GM19239 (cell line): Measurements from ENCODE around the gene WBP11.
"Not testable (repeated sequence)": the region's sequence is repeated elsewhere in the genome, so short reads cannot be mapped to it uniquely, and the experiment has no call there.

Experiments
- DNase-seq: peaks from one replicate; pipeline ENCODE4 v3.0.0; 2011; ENCODE audit warnings: low spot score; ENCODE audit not compliant: insufficient read length
- FAIRE-seq: peaks from 2 replicates; lab custom pipeline; 2011; peaks lifted over from hg19 to GRCh38; lab: Jason Lieb, UNC

Gene WBP11

GRCh38 chr12:14774906-14775635, 28.2 kb downstream of the WBP11 start:
- DNase-seq: no peak
- no peak for FAIRE-seq

GRCh38 chr12:14774074-14774905, 29.0 kb downstream of the WBP11 start:
- peak; percentile 78 for FAIRE-seq
- DNase-seq: peak; percentile 64

- FAIRE-seq: peak; percentile 56
- DNase-seq: no peak
Measured at GRCh38 chr12:14773685-14774073, 29.6 kb downstream of the WBP11 start.

- FAIRE-seq (no peak), DNase-seq (no peak)
Measured at GRCh38 chr12:14772946-14773345, 30.3 kb downstream of the WBP11 start.

- peak; percentile 82 for FAIRE-seq
- DNase-seq: no peak
Measured at GRCh38 chr12:14771651-14772137, 31.6 kb downstream of the WBP11 start.

GRCh38 chr12:14770496-14771461, 32.5 kb downstream of the WBP11 start:
- FAIRE-seq (peak; percentile 79), DNase-seq (no peak)

GRCh38 chr12:14769969-14770495, 33.2 kb downstream of the WBP11 start:
- FAIRE-seq (peak; percentile 88), DNase-seq (no peak)

GRCh38 chr12:14769466-14769968, 33.8 kb downstream of the WBP11 start:
- FAIRE-seq: no peak
- DNase-seq: no peak

- FAIRE-seq (peak; percentile 82), DNase-seq (no peak)
Measured at GRCh38 chr12:14768823-14769405, 34.4 kb downstream of the WBP11 start.

- DNase-seq (no peak), FAIRE-seq (no peak)
Measured at GRCh38 chr12:14767617-14768016, 35.7 kb downstream of the WBP11 start.

- FAIRE-seq (peak; percentile 4), DNase-seq (no peak)
Measured at GRCh38 chr12:14766649-14767215, 36.5 kb downstream of the WBP11 start.

- not testable (repeated sequence) for FAIRE-seq, DNase-seq
Measured at GRCh38 chr12:14766020-14766419, 37.3 kb downstream of the WBP11 start.

GRCh38 chr12:14765398-14765797, 37.9 kb downstream of the WBP11 start:
- DNase-seq (no peak), FAIRE-seq (no peak)

GRCh38 chr12:14759711-14760280, 43.5 kb downstream of the WBP11 start:
- DNase-seq, FAIRE-seq: not testable (repeated sequence)

GRCh38 chr12:14756334-14757143, 46.7 kb downstream of the WBP11 start:
- DNase-seq (no peak), FAIRE-seq (peak; percentile 11)

GRCh38 chr12:14751986-14752385, 51.3 kb downstream of the WBP11 start:
- DNase-seq (no peak), FAIRE-seq (no peak)

- no peak for FAIRE-seq
- DNase-seq: no peak
Measured at GRCh38 chr12:14743061-14743460, 60.2 kb downstream of the WBP11 start.

- no peak for FAIRE-seq
Measured at GRCh38 chr12:14741942-14742341, 61.3 kb downstream of the WBP11 start.

More at GRCh38 chr12:14741942-14742341, 61.3 kb downstream of the WBP11 start:
- DNase-seq: no peak
